ENCODE results near the gene PRKAG2.

The PRKAG2 gene

GRCh38 chr7:151781161-151781845, 95.6 kb downstream of the PRKAG2 start:
- DNase-seq, result no peak

DNA sequence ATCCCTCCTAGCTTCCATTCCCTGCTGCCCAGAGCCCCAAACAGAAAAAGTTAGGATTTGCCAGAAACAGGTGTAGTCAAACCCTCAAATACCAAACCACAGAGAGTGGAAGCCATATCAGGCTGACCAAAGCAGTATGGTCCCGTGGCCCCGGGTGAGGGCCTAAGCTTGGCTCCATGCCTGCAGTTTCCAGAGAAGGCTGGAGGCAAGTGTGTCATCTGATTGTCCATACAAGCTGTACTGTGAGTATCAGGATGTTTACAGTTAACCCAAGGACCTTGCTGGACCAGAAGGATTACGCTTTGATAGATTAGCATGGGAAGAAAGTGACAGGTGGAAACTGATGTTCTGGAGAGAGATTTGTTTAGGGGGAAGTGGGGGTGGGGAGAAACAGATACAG, 96.3 kb downstream of the PRKAG2 start:
- DNase-seq, result no peak

GRCh38 chr7:151779678-151780077, 97.2 kb downstream of the PRKAG2 start:
- no peak for DNase-seq

GRCh38 chr7:151779255-151779654, 97.7 kb downstream of the PRKAG2 start:
- no peak for DNase-seq

DNA sequence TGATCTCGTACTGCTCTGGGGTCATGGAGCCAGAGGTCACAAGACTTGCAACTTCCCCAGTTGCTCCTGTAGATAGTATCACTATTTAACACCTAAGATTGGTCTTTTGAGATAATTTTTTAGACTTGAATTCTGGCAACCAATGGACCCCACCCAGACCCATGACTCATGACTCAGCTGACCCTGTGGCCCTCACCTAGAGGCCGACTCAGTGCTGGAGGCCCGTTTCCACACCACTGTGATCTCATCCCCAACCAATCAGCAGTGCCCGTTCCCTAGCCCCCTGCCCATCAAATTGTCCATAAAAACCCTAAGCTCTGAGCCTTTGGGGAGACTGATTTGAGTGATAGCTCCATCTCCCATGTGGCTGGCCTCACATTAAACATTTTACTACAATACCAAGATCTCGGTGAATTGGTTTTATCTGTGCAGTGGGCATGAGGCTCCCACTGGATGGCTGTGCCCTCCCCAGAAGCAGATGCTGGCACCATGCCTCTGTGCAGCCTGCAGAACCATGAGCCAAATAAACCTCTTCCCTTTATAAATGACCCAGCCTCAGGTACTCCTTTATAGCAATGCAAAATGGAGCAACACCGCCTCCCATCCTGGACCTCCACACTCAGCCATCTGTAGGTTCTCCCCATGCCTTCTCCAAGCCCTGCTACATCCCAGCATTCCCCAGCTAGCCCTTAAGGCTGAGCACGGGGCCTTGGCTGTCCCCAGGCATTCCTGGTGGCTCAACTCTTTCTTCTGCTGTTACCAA, 98.8 kb downstream of the PRKAG2 start:
- DNase-seq, result no peak

- no peak for DNase-seq
These were observed 99.4 kb downstream of the PRKAG2 start for GRCh38 chr7:151777495-151777880.

DNA sequence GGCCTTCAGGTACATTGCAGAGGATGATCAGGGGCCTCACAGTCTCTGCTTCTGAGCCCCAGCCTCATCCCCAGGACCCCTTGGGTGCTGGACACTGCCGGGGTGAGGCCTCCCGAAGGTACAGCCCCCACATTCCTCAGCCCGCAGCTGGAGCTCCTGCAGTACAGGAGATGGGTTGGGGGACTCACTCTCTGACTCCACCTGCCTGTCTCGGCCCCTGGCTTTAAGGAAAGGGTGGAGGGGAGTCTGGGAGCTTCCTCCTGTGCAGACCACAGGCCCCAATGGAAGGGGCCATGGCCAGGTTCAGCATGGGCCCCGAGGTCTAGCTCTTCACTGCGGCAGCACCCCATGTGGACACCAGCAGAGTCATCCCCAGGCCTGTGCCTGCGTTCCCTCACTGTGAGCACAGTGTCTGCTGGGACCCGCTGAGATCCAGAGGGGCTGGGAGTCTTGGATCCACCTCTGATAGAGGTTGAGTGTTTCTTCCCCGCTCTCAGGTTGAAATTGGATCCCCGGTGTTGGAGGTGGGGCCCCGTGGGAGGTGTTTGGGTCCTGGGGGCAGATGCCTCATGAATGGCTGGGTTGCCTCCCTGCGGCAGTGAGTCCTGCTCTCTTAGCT, 99.9 kb downstream of the PRKAG2 start:
- DNase-seq, result no peak

DNA sequence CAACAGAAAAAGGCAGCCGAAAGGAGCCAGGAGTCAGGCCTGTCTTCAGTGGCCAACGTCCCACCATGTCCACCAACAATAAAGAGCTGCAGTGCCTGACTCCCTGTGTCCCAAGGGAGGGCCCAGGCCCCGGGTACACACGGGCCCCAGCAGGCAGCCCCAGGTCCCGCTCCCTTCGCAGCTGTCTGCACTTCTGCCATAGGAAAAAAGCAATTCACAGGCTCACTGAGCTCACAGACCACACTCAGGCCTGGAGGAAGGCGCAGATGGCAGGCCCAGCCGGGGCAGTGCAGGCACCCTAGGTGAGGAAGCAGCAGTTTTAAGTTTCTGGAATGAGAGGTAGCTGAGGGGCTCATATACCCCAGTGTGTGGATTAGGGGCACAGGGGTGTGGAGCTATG, 100.5 kb downstream of the PRKAG2 start:
- no peak for DNase-seq

DNA sequence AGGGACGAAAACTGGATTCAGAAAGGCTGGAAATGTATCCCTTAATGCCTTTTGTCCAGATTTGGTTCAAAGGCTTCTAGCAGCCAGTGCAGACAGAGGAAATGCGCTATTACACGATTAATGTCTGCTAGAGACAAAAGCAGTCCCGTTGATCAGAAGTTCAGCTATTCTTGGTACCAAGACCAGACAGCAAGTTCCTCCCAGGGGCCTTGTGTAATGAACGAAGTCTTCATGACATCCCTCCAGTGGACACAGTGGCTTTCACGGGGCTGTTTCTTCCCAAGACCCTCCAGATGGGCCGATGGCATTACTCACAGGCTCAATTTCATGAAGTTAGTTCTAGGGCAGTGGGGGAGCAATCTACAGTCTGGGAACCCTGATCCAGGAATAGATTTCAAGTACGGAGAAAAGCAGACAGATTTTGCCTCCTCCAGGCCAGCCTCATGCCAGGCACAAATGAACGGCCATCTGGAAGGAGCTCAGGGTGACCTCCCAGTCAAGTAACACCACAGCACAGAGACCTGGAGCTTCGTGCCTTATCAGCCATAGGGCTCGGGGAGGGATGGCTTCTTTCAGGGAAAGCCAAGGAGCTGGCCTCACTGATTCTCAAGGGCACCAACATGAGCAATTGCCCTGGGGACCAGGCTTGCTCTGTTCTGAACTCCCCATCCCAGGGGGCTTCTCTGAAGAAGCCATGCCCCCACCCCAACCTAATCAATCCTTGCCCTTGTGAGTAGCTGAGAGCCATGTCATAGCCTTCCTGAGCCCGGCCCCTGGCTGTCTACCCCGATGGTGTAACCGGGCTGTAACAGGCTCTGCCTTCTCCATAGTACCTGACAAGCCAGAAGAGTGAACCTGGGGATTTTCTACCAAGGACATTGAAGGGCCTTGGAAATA, 101.1 kb downstream of the PRKAG2 start:
- DNase-seq, result no peak

- DNase-seq, result no peak
These were observed 102.0 kb downstream of the PRKAG2 start for GRCh38 chr7:151774951-151775350.

DNA sequence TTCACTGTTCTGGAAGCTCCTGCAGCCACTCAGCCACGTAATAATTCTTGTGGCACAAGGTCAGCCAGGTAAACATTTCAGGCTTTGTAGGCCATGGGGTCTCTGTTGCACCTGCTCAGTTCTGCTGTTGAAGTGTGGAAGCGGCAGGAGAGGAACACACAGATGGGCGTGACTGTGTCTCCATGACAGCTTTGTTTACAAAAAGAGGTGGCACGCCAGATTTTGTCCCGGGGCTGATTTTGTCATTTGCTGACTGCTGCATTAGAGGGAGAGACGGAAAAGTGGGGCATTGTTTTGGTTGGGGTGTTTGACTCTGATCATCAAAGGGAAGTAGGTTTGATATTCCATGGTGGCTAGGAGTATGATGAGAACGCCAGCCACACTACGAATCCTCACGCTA, 103.1 kb downstream of the PRKAG2 start:
- peak; percentile 16 for DNase-seq

DNA sequence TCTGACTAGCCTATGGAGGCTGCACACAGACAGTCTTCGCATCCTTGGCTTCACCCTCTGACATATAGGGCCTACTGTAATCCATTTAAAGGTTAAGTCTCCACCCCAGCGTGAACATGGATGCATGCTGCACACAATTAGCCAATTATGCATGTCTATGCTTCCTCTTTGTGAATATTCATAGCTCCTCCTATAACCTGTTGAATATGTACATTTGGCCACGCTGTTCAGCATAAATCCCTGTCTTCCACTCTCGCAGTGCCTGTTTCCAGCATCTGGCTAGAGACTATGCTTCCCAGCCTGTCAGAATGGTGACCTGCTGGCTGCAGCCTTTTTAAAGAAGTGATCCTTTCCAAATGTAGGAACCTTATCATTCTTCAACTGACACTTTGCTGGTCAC, 106.7 kb downstream of the PRKAG2 start:
- DNase-seq, result no peak

- DNase-seq, result no peak
These were observed 107.6 kb downstream of the PRKAG2 start for GRCh38 chr7:151769188-151769821.

- no peak for DNase-seq
These were observed 108.1 kb downstream of the PRKAG2 start for GRCh38 chr7:151768805-151769187.

DNA sequence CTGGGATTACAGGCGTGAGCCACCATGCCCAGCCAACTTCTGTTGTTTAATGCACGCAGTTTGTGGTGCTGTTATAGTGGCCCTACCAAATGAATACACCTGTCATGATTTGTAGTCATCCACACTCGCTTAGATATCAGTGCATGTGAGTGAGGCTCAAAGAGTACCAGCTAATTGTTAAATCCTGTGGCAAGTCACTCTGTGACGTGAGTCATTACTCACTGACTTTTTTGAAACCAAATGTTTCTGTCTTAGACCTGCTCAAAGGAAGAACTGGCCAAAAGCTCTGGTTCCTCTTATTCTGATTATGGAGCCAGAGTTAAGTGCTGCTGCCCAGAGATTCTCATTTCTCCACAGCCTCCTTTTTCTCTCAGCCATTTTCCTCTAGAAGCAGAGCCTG, 109.4 kb downstream of the PRKAG2 start:
- no peak for DNase-seq

DNA sequence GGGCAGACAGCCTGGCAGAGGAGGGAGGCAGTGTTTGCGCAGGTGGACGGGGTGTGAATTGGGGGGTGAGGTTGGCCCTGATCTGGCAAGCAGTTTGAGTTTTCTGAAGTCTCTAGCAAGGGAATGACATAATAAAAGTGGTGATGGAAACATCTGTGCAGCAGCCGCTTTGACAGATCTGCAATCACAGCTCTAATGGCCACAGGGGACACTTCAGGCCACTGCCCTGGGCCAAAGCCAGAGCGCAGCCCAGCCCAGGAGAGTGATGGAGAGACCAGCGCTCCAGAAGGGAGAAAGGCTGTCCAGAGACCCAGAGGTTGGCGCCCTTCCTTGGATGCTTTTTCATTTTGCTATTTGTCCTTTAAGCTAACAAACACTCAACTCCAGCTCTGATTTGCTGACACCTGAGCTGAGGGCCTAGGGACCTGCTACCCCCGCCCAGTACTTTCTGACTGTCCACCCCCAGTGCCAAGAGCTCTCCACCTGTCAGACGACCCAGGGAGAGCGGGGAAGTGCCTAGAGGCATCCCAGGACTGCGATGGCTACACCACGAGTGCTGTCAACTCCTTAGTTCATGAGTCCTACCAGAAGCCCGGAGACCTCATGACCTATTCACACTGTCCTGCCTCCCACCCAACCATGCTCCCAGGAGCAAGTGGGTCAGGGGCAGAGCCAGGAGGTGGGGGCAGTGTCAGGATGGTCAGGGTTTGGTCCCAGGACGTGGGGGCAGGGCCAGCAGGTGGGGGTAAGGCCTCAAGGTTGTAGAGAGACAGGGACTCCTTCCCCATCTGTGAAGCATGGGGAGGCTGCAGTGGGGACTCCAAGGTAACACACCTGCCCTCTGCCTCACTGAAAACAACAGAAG, 112.6 kb downstream of the PRKAG2 start:
- DNase-seq, result no peak

GRCh38 chr7:151763420-151763984, 113.4 kb downstream of the PRKAG2 start:
- no peak for DNase-seq

- no peak for DNase-seq
These were observed 114.2 kb downstream of the PRKAG2 start for GRCh38 chr7:151762583-151763245.

GRCh38 chr7:151761957-151762356, 115.0 kb downstream of the PRKAG2 start:
- DNase-seq, result no peak

DNA sequence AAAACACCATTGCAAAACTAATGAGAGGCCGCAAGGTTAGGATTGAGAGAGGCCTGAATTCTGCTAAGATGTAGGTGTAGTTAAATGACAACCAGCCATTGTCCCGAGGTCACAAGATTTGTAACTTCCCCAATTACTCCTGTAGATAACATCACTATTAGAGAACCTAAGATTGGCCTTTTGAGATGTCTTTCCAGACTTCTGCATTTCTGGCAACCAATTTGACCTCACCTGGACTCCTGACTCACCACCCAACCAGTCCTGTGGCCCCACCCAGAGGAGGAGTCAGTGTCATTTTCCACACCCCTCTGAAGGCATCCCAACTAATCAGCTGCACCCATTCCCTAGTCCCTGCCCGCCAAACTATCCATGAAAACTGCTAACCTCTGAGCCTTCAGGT, 115.7 kb downstream of the PRKAG2 start:
- DNase-seq, result no peak

GRCh38 chr7:151759591-151760042, 117.3 kb downstream of the PRKAG2 start:
- peak; percentile 63 for DNase-seq
